Nephron (organoid): ENCODE results near the gene USP36.
"Not testable (repeated sequence)": the region's sequence is repeated elsewhere in the genome, so short reads cannot be mapped to it uniquely, and the experiment has no call there.

Experiments
- H3K27ac Mint-ChIP-seq, 3 experiments: 2 replicates each; pipeline ENCODE4 v1.8.0; 2020; ENCODE audit warnings: mixed read lengths in 3 of 3, mild to moderate bottlenecking in 2 of 3, moderate library complexity in 1 of 3
- H3K27me3 Mint-ChIP-seq: 2 replicates; pipeline ENCODE4 v1.8.0; 2021; ENCODE audit warnings: low read depth, mild to moderate bottlenecking, moderate library complexity, mixed read lengths
- H3K36me3 Mint-ChIP-seq: 2 replicates; pipeline ENCODE4 v1.8.0; 2020; ENCODE audit warnings: low read depth, mixed read lengths
- H3K4me1 Mint-ChIP-seq: 2 replicates; pipeline ENCODE4 v1.8.0; 2020; ENCODE audit warnings: mixed read lengths
- H3K4me3 Mint-ChIP-seq, 3 experiments: 2 replicates each; pipeline ENCODE4 v1.8.0; 2020; ENCODE audit warnings: mild to moderate bottlenecking in 3 of 3, mixed read lengths in 3 of 3, moderate library complexity in 2 of 3
- H3K9me3 Mint-ChIP-seq: 2 replicates; pipeline ENCODE4 v1.8.0; 2020; ENCODE audit warnings: mixed read lengths
- CTCF ChIP-seq, 3 experiments: fragments of 200-600 bp; sonication (generic); IDR thresholded peaks; one replicate each; pipeline ENCODE4 v1.5.0; 2021; ENCODE audit warnings: antibody characterized with exemption in 3 of 3; ENCODE audit not compliant: unreplicated experiment in 3 of 3

USP36 gene

DNA sequence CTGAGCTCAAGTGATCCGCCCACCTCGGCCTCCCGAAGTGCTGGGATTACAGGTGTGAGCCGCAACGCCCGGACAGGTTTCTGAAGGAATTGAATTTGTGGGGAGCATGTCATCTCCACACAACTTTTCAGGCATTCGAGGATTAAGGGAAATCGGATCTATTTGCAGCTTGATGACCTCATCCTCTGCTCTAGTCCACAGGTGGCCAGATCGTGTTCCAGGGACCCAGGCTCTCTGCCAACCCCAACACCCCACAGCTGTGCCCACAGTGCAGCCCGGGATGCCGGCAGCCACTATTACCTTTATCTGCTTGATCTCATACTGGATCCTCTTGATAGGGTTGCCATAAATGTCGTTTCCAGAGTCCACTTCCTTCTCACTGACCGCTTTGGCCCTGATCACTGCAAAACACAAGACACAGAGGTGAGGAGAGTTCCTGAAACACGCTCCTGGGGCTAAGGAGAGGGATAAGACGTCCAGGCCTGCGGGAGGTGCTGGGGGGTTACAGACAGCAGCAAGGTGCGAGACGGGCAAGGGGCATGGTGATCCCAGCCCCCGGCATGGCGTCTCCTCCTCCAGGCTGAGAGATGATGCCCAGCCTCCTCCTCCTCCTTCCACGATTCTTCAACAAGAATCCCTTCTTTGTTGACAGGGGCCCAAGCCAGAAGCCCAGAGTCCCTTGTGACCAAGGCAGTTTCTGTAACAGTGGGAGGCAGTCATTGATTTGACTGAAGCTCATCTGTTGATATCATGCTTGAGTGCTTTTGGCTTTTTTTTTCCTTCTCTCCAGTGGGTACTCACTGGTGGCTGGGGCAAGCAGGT is 33.1 kb upstream of the USP36 start:
- Mint-ChIP-seq H3K9me3 (no peaks in the 10 kb centered on the region), H3K27me3 (peaks cover 3% of the 10 kb centered on the region), H3K4me3 (no peak overlapping the region), H3K36me3 (peaks cover 38% of the 10 kb centered on the region), H3K4me1 (peaks cover 40% of the 10 kb centered on the region), H3K27ac (peak overlapping the region in 1 of 3 experiments; percentile 27)
- TF ChIP-seq CTCF (IDR thresholded peaks at IDR 0.05; ENCODE audit: unreplicated experiment in 3 of 3) = no peak

- peaks cover 42% of the 10 kb centered on the region for H3K36me3 Mint-ChIP-seq
- H3K27me3 Mint-ChIP-seq = peaks cover 3% of the 10 kb centered on the region
- H3K27ac Mint-ChIP-seq = no peak overlapping the region
- H3K9me3 Mint-ChIP-seq = no peaks in the 10 kb centered on the region
- no peak for TF ChIP-seq CTCF (IDR thresholded peaks at IDR 0.05; ENCODE audit: unreplicated experiment in 3 of 3)
- peaks cover 33% of the 10 kb centered on the region for H3K4me1 Mint-ChIP-seq
- H3K4me3 Mint-ChIP-seq = no peak overlapping the region
These were observed 31.9 kb upstream of the USP36 start for GRCh38 chr17:78872486-78872885.

DNA sequence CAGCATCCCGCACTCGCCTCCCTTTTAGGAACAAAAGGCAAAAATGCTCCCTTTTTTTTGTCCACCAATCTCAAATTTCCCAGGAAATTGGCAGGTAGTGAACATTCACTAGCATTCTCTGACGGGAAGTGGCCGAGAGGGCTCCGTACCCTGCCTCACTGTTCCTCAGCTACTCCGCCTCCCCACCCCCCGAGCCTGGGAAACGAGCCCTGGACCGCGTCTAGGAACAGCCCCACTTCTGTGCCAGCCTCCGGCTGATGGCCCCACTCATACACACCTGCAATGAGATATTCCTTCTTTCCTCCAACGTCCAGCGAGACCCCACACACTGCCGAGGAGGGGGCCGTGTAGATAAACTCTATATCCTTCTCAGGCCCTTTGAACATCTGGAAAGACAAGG is 30.0 kb upstream of the USP36 start:
- Mint-ChIP-seq H3K27me3 (peaks cover 3% of the 10 kb centered on the region), H3K27ac (no peak overlapping the region), H3K4me1 (peaks cover 21% of the 10 kb centered on the region), H3K9me3 (no peaks in the 10 kb centered on the region), H3K36me3 (peaks cover 41% of the 10 kb centered on the region), H3K4me3 (no peak overlapping the region)
- no peak for TF ChIP-seq CTCF (IDR thresholded peaks at IDR 0.05; ENCODE audit: unreplicated experiment in 3 of 3)

GRCh38 chr17:78868391-78868790 is 27.8 kb upstream of the USP36 start:
- Mint-ChIP-seq H3K4me1 (peaks cover 2% of the 10 kb centered on the region), H3K4me3 (no peak overlapping the region), H3K27ac (no peak overlapping the region), H3K27me3 (no peaks in the 10 kb centered on the region), H3K36me3 (peaks cover 38% of the 10 kb centered on the region), H3K9me3 (no peaks in the 10 kb centered on the region)
- TF ChIP-seq CTCF (IDR thresholded peaks at IDR 0.05; ENCODE audit: unreplicated experiment in 3 of 3) = no peak

- not testable (repeated sequence) for H3K27ac Mint-ChIP-seq, H3K4me3 Mint-ChIP-seq, H3K9me3 Mint-ChIP-seq, H3K4me1 Mint-ChIP-seq, H3K27me3 Mint-ChIP-seq
- H3K36me3 Mint-ChIP-seq = peaks cover 39% of the 10 kb centered on the region
These were observed 26.4 kb upstream of the USP36 start for GRCh38 chr17:78867046-78867445.

DNA sequence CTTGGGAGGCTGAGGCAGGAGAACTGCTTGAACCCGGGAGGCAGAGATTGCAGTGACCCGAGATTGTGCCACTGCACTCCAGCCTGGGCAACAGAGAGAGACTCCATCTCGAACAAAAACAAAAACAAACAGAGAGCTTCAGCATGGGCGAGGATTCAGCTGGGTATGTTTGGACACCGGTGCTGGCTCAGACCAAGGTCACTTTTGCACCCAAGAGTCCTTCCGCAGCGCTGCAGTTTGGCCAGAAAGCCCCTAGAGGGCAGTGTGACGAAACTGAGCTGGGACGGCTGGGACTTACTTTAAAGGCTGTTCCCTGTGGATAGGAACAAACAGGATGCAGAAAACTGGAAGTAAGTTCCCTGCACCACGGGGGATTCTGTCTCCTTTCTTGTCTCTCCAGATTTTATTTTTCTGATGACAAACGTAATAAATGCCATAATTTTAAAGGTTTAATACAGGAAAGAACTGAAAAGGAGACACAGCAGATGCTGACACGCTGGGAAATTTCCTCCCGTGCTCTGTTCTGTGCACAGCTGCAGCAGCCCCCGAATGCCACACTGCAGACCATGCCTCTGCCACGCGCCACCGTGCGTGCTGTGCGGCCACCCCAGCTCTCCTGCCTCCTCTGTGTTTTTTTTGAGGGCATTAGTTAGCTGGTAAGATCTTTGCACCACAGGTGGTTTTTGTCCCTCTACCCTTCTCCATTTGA is 25.2 kb upstream of the USP36 start:
- Mint-ChIP-seq H3K4me1 (no peaks in the 10 kb centered on the region), H3K27me3 (no peaks in the 10 kb centered on the region), H3K4me3 (no peak overlapping the region), H3K9me3 (no peaks in the 10 kb centered on the region), H3K27ac (no peak overlapping the region), H3K36me3 (peaks cover 46% of the 10 kb centered on the region)
- peak; percentile 84 to 90 (median 89) for TF ChIP-seq CTCF (IDR thresholded peaks at IDR 0.05; ENCODE audit: unreplicated experiment in 3 of 3)
